ENCODE results near the gene CHD8.

DNA sequence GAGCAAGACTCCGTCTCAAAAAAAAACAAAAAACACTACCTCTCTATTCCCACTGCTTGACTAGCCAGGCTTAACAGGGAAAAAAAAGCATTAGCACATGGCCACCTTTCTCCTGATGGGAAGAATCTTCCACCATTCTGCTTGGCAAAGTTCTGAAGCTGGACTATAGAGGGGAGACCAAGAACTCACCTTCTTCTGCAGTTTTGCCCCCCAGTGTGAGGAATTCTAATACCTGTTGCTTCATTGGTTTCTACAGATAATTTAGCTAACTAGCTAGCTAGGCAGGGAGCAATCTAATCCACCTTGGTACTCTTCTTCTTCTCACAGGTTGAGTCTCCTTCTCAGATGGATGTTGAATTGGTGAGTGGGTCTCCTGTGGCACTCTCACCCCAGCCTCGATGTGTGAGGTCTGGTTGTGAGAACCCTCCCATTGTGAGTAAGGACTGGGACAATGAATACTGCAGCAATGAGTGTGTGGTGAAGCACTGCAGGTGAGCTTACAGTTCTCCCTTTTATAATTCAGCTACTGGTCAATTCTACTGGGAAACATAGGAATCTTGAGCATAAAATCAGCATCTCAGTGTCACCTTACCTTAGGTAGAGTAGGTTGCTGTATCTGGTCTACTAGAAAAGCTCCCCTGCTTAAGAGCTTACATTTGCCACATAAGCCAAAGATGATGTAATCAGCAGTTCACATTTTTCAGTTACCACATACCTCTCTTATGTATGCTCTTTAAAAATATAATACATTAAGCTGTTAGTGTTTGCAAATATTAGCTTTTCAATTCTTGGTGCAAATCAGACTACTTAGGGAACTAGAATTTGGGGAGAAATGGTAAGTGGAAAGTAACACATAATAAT, 39.2 kb upstream of the CHD8 start:
- TF ChIP-seq, protein P1, sequence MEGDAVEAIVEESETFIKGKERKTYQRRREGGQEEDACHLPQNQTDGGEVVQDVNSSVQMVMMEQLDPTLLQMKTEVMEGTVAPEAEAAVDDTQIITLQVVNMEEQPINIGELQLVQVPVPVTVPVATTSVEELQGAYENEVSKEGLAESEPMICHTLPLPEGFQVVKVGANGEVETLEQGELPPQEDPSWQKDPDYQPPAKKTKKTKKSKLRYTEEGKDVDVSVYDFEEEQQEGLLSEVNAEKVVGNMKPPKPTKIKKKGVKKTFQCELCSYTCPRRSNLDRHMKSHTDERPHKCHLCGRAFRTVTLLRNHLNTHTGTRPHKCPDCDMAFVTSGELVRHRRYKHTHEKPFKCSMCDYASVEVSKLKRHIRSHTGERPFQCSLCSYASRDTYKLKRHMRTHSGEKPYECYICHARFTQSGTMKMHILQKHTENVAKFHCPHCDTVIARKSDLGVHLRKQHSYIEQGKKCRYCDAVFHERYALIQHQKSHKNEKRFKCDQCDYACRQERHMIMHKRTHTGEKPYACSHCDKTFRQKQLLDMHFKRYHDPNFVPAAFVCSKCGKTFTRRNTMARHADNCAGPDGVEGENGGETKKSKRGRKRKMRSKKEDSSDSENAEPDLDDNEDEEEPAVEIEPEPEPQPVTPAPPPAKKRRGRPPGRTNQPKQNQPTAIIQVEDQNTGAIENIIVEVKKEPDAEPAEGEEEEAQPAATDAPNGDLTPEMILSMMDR (IDR thresholded peaks at IDR 0.05; ENCODE audit: low read length): no peak
- no peak for TF ChIP-seq EZH2 (IDR thresholded peaks at IDR 0.05; ENCODE audit: borderline replicate concordance, low read length)

Data from OCI-LY1 (cell line).